SU-DHL-6 (cell line): Measurements from ENCODE around the gene JAK3.

Experiments
- H2AFZ ChIP-seq: fragments of 200-600 bp; sonication (generic); 2 replicates; pipeline ENCODE4 v1.6.1; 2014; ENCODE audit warnings: low read depth, mild to moderate bottlenecking, moderate library complexity, mixed read lengths, antibody characterized with exemption, low read length; ENCODE audit not compliant: severe bottlenecking
- H3F3A ChIP-seq: fragments of 200-600 bp; shearing (Covaris generic); 2 replicates; pipeline ENCODE4 v1.6.0; 2016; ENCODE audit warnings: antibody characterized with exemption, mild to moderate bottlenecking; ENCODE audit not compliant: insufficient read depth
- H3K27ac ChIP-seq: fragments of 200-600 bp; sonication (generic); 2 replicates; pipeline ENCODE4 v1.5.1; 2016; ENCODE audit warnings: low read depth, mild to moderate bottlenecking, low read length, moderate library complexity, mixed read lengths
- H3K27me3 ChIP-seq: fragments of 200-600 bp; sonication (generic), shearing (Covaris generic); 2 replicates; pipeline ENCODE4 v1.6.0; 2014; ENCODE audit warnings: mild to moderate bottlenecking, low read length
- H3K36me3 ChIP-seq: fragments of 200-600 bp; sonication (generic); 2 replicates; pipeline ENCODE4 v1.6.1; 2014; ENCODE audit warnings: mild to moderate bottlenecking, low read length, mixed read lengths
- H3K4me2 ChIP-seq: fragments of 300-600, 200-600 bp; shearing (Covaris generic), sonication (generic); 2 replicates; pipeline ENCODE4 v1.6.0; 2014; ENCODE audit warnings: low read length, low read depth, mild to moderate bottlenecking; ENCODE audit not compliant: poor library complexity, severe bottlenecking
- H3K4me3 ChIP-seq: fragments of 200-600 bp; sonication (generic); 2 replicates; pipeline ENCODE4 v1.5.1; 2014; ENCODE audit warnings: antibody characterized with exemption, low read length, mild to moderate bottlenecking, mixed read lengths; ENCODE audit not compliant: insufficient read depth, poor library complexity, severe bottlenecking
- H3K79me2 ChIP-seq: fragments of 200-600 bp; sonication (generic); 2 replicates; pipeline ENCODE4 v1.6.1; 2014; ENCODE audit warnings: mild to moderate bottlenecking, low read length, moderate library complexity; ENCODE audit not compliant: insufficient read depth
- H3K9ac ChIP-seq: fragments of 200-600 bp; sonication (generic); 2 replicates; pipeline ENCODE4 v1.7.0; 2014; ENCODE audit warnings: mild to moderate bottlenecking, low read length
- H3K9me2 ChIP-seq: fragments of 200-600 bp; sonication (generic); replicated peaks from 2 replicates; pipeline ENCODE4 v1.6.1; 2014; ENCODE audit warnings: low read length; ENCODE audit not compliant: insufficient read depth
- H3K9me3 ChIP-seq: fragments of 200-600 bp; sonication (generic); 2 replicates; pipeline ENCODE4 v1.6.1; 2014; ENCODE audit warnings: low read length, mixed read lengths; ENCODE audit not compliant: insufficient read depth
- H4K20me1 ChIP-seq: fragments of 200-600 bp; sonication (generic); 2 replicates; pipeline ENCODE4 v1.6.1; 2014; ENCODE audit warnings: low read depth, mild to moderate bottlenecking, antibody characterized with exemption, low read length, moderate library complexity, mixed read lengths
- EZH2phosphoT487 ChIP-seq: fragments of 200-600 bp; sonication (generic), shearing (Covaris generic); conservative IDR thresholded peaks from 2 replicates; pipeline ENCODE4 v1.6.1; 2018; ENCODE audit warnings: mild to moderate bottlenecking, antibody characterized with exemption, low read length, moderate library complexity, mixed read lengths
- TF ChIP-seq, protein P1 (sequence below): fragments of 200-600 bp; sonication (generic); IDR thresholded peaks from one replicate; pipeline ENCODE4 v1.5.1; 2017; ENCODE audit warnings: antibody characterized with exemption, mild to moderate bottlenecking, low read length, moderate library complexity; ENCODE audit not compliant: insufficient read depth, poor library complexity, severe bottlenecking

The JAK3 gene

DNA sequence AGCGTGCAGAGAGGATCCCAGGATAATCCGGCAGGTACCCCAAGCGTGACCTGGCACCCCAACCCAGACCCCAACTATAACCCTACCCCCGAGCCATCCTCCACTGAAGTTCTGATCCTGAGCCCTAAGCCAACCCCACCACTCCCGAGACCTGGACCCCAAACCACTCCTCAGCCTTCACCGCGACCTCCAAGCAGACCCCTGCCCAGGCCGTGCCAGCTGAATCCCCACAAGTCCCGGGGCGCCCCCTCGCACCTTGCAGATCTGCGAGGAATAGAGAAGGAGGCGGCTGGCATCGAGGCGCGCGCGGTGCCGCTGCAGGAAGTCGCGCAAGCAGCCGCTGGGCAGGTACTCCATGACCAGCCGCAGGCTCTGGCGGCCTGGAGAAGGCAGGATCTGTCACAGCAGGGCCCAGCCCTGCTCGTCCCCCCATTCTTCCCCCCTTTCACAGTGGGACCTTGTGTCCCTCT, 16.3 kb downstream of the JAK3 start:
- Histone ChIP-seq H3F3A (no peaks in the 10 kb centered on the region), H3K4me2 (no peak overlapping the region), H3K36me3 (no peaks in the 10 kb centered on the region), H3K79me2 (no peaks in the 10 kb centered on the region), H3K27me3 (no peaks in the 10 kb centered on the region), H3K9ac (no peak overlapping the region), H2AFZ (no peak overlapping the region), H3K9me3 (no peaks in the 10 kb centered on the region), H3K27ac (no peak overlapping the region), H3K9me2 (no peaks in the 10 kb centered on the region), H3K4me3 (no peak overlapping the region), H4K20me1 (no peaks in the 10 kb centered on the region)
- TF ChIP-seq, protein P1, sequence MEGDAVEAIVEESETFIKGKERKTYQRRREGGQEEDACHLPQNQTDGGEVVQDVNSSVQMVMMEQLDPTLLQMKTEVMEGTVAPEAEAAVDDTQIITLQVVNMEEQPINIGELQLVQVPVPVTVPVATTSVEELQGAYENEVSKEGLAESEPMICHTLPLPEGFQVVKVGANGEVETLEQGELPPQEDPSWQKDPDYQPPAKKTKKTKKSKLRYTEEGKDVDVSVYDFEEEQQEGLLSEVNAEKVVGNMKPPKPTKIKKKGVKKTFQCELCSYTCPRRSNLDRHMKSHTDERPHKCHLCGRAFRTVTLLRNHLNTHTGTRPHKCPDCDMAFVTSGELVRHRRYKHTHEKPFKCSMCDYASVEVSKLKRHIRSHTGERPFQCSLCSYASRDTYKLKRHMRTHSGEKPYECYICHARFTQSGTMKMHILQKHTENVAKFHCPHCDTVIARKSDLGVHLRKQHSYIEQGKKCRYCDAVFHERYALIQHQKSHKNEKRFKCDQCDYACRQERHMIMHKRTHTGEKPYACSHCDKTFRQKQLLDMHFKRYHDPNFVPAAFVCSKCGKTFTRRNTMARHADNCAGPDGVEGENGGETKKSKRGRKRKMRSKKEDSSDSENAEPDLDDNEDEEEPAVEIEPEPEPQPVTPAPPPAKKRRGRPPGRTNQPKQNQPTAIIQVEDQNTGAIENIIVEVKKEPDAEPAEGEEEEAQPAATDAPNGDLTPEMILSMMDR = no peak
- TF ChIP-seq EZH2phosphoT487 = no peak

DNA sequence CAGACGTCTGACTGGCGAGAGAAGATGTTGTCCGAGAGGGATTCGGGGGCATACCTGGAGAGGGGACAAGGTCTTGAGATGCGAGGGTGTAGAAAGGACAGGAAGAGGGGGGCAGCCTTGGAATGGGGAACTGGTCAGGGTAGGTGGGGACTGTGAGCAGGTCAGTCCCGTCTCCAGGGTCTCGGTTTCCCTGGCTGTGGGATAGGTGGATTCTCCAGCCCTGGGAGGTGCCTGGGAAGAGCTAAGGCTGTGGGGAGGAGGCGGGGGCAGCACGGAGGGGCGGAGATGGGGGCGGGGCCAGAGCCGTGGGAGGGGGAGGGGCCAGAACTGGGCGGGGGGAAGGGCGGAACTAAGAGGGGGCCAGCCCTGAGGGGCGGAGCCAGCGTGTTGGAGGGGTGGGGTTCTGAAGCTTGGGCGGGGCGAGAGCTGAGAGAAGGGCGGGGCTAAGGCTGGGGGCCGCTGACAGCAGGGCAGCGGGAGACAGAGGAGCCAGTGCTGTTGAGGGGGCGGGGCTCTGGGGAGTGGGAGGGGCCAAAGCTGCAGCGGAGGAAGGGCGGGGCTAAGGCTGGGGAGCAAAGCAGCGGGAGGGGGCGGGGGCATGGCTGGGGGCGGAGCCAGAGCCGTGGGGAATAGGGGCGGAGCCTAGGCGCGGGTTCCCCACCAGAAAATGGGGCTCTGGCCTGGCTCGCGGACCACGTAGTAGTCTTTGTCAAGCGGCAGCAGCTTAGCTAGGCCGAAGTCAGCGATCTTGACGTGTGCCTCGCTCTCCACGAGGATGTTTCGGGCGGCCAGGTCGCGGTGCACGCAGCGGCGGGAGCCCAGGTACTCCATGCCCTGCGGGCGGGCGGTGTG, 17.0 kb downstream of the JAK3 start:
- Histone ChIP-seq H2AFZ (no peak overlapping the region), H3K36me3 (no peaks in the 10 kb centered on the region), H3K79me2 (no peaks in the 10 kb centered on the region), H3K4me3 (no peak overlapping the region), H3K9me3 (no peaks in the 10 kb centered on the region), H4K20me1 (no peaks in the 10 kb centered on the region), H3K9ac (no peak overlapping the region), H3K4me2 (no peak overlapping the region), H3K27ac (no peak overlapping the region), H3F3A (no peaks in the 10 kb centered on the region), H3K27me3 (no peaks in the 10 kb centered on the region), H3K9me2 (no peaks in the 10 kb centered on the region)
- no peak for TF ChIP-seq EZH2phosphoT487
- TF ChIP-seq, protein P1 = no peak

DNA sequence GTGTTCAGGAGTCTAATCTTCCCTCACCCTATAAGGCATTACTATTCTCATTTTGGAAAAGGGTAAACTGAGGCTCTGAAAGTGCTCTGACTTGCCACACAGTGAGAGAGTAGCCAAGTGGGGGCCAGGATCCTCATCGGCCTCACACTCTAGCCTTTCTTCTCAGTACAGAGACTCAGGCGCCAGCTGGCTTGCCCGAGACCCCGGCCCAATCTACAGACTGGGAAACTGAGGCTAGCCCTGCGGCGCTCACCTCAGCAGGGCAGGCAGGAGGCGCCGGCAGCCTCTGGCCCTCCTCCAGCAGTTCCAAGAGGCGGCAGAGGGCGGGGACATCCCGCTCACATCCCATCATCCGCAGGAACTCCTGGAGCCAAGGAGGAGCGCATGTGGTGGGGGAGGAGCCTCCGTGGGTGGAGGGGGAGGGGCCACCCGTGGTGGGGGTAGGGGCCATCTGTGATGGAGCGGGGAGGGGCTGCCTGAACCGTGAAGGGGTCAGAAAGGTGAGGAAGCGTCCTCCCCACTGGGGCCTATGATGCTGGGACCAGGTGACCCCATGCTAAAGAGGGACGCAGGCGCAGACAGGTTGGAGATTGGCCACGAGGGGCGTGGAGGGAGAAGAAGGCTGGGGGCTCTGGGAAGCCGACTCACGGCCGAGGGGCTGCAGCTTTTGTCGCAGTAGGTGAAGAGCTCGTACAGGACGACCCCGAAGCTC, 17.8 kb downstream of the JAK3 start:
- Histone ChIP-seq H3K36me3 (no peaks in the 10 kb centered on the region), H3K4me3 (no peak overlapping the region), H3F3A (no peaks in the 10 kb centered on the region), H3K9me3 (no peaks in the 10 kb centered on the region), H3K9me2 (no peaks in the 10 kb centered on the region), H3K27ac (no peak overlapping the region), H3K4me2 (no peak overlapping the region), H2AFZ (no peak overlapping the region), H3K79me2 (no peaks in the 10 kb centered on the region), H3K27me3 (no peaks in the 10 kb centered on the region), H4K20me1 (no peaks in the 10 kb centered on the region), H3K9ac (no peak overlapping the region)
- TF ChIP-seq, protein P1 = no peak
- TF ChIP-seq EZH2phosphoT487 = no peak
